HG03066 (cell line): Measurements from ENCODE around the gene GALNT15.

Source experiments
- ATAC-seq: cut with Tn5 transposase; IDR thresholded peaks from one replicate; pipeline ENCODE4 v1.9.1; 2021; ENCODE audit warnings: low read depth; ENCODE audit not compliant: unreplicated experiment

GALNT15 gene

DNA sequence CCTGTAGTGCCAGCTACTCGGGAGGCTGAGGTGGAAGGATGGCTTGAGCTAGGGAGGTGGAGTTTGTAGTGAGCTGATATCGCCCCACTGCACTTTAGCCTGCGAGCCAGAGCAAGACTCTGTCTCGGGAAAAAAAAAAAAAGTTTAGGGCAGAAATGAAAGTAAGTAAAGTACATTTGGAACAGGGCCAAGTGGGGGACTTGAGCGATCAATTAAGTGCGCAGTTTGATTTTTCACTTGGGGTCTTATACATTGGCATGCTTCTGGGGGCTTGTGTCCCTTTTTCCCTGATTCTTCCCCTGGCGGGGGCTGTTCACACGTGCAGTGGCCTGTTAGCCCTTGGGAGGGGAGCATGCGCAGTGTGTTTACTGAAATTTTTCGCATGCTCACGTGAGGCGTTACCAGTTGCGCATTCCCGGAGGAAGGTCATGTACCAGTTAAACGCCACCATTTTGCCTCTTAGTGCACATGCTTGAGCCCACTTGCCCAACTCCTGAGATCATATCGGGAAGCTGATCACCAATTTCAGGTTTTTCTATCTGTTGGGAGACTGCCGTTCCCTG lies 42.0 kb downstream of the GALNT15 start:
- ATAC-seq = no peak

DNA sequence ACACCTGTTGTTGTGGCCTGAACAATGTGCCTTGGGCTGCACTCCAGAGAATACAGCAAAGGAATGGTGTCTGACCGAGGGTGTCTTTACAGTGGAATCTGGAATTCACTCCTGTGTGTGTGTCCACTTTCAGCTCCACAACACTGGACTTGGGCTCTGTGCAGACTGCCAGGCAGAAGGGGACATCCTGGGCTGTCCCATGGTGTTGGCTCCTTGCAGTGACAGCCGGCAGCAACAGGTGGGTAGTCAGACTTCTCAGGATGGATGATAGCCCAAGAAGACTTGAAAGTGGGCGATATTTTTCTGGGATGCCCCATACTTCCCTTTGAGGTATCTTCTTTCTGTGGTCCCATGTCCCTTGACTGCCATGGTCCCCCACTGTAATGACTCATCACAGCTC lies 45.3 kb downstream of the GALNT15 start:
- ATAC-seq = no peak

DNA sequence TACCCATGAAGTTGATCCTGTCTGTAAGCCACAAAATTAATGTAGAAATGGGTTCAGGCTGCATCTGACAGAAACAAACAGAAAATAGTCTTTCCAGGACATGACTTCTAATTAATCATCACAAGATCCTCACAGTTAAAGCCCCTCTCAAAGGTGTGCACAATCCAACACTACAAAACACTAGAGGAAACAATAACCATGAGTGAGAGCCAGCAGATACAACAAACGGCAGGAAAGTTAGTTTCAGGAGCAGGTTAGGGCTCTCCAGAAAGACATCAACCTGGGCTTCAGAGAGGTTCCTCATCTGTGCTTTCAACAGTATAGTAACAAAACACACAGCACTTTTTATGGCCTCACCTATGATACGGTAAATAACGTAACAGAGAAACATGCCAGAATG lies 47.5 kb downstream of the GALNT15 start:
- no peak for ATAC-seq

DNA sequence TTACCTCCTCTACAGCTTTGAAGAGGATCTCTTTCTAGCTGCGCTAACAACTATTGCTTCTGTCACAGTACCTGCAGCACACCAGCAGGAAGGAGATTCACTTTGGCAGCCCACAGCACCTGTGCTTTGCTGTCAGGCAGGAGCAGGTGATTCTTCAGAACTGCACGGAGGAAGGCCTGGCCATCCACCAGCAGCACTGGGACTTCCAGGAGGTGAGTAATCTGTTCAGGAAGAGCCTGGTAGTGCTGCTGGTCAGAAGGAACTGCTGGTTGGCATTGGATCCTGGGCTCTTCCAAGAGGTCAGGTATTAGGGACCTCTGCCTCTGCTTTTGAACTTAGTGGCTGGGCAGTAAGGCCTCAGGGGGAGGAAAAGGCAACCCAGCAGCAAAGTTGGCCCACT lies 48.1 kb downstream of the GALNT15 start:
- no peak for ATAC-seq

DNA sequence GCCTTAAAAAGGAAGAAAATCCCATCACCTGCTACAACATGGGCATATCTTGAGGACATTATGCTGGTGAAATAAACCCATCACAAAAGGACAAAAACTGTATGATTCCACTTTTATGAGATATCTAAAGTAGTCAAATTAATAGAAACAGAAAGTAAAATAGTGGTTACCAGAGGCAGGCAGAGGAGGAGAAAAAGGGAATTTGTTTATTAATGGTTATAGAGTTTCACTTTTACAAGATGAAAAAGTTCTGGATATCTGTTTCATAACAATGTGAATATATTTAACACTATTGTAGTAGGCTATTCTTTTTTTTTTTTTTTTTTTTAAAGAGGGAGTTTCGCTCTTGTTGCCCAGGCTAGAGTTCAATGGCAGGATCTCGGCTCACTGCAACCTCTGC lies 49.8 kb downstream of the GALNT15 start:
- no peak for ATAC-seq

DNA sequence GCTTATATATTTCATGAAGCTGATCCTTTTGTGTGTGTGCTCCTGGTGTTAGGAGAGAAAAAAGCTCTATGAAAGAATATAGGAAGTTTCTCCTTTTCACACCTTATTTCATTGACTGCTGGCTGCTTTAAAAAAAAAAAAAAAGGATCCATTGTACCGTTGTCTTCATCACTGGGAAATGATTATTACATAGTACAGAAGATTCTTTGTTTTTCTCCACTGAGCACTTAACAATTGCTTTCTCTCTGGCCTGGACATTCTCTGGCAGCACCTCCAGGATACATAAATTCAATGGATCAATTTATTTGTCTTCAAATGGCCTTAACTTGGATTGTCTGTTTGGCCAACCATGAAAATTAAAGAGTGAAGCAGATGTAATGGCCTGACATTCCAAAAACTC lies 53.1 kb downstream of the GALNT15 start:
- ATAC-seq = no peak

DNA sequence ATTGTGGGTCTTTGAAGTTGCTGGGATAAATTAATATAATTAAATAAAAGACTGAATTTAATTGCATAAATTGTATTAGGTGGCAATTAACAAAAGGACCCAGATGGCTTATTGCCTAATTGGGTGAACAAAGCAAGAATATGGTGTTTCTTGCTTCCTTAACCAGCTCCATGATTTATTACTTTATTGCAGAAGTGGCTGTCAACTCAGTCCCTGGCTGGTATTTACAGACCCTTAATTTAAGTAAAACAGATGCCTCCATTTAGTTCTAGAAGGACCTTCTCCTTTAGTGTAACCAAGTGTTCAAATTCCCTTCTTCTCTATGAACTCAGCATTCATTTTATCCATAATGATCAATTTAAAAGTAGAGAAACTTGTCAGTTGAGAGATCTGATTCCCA lies 55.2 kb downstream of the GALNT15 start:
- ATAC-seq = no peak

DNA sequence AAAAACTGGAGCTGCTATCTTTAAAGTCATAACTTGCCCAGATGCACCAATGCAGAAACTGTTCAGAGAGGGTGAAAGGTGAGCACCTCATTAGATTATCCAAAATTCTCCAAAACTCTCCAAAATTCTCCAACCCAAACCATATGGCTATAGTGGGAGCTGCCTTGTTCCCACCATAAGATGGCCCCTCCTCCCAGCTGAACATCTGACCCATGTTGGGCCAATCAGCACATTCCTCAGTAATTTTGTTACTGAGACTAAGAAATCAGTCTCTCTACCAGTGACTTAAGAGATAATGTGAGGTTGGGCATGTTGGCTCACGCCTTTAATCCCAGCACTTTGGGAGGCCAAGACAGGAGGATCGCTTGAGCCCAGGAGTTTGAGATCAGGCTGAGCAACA lies 57.5 kb downstream of the GALNT15 start:
- ATAC-seq = no peak

DNA sequence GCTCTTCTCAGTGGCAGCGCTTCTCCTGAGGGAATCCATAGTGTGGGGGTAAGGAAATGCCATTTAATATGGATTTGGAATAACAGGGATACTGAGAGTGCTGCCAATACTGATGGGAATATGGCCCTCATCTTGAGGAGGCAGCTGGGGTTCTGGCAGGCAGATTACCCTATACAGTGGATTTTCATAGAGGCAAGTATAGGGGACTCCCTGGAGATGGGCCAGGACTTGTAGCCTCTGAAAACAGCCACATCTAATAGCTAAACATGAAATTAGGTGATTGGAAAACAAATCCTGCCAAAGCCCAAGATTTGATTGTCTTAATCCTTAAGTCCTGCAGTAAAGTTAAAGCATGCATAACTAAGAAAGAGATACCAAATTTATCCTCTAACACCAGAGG lies 59.3 kb downstream of the GALNT15 start:
- no peak for ATAC-seq

DNA sequence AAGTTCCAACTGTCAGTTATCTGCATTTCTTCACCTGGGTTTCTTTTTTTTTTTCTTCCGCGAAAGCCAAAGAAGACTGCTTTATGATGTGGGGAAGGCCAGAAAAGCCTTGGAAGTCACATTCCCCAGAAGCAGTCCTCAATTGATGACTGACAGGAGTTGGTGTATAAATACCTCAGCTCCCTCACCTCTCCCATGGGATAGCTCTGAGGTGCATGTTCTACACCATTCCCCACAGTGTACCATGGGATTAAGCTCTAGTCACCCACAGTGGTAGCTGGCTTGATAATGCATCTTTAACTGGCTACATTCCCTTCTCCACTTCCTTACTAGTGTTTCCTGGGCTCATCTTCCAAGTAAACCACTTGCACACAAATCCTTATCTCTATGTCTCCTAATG lies 59.8 kb downstream of the GALNT15 start:
- no peak for ATAC-seq

DNA sequence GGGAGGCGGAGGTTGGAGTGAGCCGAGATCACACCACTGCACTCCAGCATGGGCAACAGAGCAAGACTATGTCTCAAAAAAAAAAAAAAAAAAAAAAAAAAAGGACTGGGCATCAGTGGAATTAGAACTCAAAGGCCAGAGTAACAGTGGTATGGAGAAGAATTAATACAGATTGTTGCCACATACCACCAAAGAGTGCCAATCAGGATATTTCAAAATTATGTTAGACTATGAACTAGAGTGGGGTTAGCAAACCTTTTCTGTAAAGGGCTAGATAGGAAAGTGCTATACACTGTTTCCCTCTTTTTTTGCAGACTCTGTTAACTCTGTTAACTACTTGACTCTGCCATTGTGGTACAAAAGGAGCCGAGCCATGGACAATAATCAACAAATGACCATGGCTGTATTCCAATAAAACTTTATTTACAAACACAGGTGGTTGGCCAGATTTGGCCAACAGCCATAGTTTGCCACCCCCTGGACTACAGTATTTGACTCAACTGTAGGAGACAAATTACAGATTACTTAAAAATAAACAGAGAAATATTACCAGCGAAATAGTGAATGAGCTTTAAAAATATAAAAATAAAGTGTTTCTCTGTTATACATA lies 61.7 kb downstream of the GALNT15 start:
- ATAC-seq = no peak

DNA sequence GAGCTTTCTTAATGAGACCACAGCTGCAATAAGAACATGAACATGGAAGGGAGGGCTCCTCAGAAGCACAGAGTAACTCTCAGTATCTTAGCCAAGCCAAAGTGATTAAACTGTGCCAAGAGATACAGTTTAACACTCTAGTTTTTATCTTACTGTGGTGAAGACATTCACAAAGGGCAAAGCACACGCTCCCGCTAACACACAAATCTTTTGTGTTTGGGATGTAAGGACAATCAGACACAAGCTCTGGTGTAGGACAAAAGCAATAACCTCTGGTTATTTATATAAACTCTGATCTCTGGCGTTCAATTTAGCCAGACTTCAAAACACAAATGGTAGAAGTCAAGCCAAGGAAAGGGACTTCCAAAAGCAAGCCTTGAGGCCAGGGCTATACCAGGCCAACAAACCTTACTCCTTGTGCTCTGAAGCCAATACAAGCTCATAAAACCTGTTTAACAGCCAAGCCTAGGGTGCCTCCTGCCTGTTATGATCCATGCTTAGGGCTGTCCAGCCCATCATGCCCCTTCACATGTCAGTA lies 62.4 kb downstream of the GALNT15 start:
- no peak for ATAC-seq

DNA sequence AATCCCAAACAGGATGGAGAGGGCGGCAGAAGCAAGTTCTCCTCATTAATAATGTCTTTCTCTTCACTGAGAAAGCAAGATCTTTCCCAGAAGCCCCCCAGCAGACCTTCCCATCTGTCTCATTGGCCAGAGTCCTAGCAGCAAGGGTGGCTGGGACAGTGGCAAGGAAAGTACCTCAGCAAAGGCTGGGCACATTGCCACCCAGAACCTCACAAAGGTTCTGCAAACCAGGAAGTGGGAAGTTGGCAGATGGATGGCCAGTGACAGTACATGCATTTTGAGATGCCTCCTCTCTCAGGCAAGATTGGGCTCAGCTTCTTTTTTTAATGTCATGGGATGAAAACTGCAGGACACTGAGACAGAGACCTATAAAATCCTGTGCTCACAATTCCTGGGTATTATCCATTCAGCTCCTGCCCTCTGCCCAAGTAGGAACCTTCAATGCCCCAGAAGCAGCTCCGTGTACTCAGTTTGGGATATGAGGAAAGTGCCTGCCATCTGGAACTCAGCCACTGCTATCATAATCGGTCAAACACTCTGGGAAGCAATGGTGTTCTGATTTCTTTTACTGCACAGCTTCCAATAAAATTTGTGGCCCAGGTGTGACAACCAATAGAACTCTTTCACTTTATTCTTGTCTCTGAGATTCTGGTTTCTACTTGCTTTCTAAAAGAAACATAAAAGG lies 64.7 kb downstream of the GALNT15 start:
- no peak for ATAC-seq

DNA sequence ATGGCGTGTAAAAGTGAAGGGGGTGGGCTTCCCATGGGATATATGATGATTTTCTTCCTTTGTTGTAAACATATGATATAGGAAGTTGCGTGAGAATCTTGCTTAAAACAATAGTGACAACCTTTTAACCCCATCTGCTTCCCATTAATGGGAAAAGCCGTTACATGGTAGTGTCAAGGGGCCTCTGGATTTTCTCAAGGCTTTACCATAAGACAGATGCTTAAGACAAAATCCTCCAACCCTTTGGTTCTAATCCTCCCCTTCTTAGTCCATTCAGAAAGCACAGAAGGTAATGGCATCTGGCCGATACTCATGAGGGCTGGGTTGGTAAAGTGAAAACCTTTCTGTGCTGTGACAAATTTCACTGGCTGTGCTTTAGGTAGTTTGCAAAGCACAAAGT lies 65.3 kb downstream of the GALNT15 start:
- ATAC-seq = no peak

DNA sequence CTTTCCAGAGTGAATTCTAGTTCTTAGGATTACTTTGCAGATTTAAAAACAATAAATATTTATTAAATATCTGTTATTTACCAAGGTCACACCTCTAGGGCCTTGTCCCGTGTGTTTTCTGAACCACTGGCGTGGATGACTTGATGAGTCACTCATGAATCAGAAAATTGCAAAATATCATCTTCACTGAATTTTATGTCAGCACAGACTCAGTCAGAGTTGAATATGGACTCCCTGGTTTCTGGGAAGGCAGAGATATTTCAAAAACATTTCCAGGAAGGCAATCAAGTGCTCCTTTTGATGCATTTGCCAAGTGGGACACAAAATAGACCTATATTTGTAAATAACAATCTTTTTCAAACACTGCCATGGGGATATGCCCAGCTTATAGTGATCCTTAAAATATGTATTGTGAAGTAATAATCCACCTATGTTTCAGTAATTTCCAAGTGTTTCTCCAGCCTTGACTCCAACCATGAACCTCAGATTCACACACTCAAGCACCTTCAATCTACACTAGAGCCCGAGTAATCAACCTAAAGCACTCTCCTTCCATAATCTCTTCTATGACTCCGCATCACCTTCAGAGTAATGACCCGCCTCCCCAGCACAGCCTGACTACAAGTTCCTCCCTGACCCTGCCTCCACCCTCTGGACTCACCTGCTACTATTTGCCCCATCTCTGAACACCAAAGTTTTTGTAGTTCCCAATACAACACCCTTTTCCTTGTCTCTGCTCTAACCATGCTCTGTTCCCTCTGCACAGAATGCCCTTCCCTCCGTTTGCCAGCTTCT lies 65.9 kb downstream of the GALNT15 start:
- no peak for ATAC-seq

DNA sequence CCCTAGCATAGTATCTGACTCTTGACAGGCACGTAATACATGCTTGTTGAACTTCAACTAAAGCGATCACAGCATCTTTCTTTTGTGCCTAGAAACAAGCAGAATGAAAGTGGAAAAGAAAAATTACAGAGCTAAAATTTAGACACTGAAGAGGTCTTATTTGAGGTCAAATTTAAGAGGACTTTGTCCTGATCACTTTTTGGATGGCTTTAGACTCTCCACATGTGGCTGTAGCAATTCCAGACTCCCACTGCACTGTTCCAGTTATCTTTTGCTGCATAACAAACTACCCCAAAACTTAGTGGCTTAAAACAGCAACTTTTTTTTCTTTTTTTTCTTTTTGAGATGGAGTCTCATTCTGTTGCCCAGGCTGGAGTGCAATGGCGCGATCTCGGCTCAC lies 66.7 kb downstream of the GALNT15 start:
- no peak for ATAC-seq

DNA sequence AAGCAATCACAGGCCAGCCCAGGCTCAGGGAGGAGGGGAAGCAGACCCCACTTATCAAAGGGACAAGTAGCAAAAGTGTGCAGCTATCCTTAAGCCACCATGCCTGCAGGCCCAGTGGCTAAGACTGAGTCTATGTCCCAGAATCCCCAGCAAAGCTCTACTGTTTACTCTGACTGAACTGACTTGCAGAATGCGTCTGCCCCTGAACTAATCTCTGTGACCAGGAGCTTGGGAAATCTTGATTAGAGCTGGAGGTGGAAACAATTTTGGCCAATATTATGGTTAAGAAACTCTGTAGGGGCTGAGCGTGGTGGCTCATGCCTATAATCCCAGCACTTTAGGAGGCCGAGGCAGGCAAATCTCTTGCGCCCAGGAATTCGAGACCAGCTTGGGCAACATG lies 67.7 kb downstream of the GALNT15 start:
- no peak for ATAC-seq

DNA sequence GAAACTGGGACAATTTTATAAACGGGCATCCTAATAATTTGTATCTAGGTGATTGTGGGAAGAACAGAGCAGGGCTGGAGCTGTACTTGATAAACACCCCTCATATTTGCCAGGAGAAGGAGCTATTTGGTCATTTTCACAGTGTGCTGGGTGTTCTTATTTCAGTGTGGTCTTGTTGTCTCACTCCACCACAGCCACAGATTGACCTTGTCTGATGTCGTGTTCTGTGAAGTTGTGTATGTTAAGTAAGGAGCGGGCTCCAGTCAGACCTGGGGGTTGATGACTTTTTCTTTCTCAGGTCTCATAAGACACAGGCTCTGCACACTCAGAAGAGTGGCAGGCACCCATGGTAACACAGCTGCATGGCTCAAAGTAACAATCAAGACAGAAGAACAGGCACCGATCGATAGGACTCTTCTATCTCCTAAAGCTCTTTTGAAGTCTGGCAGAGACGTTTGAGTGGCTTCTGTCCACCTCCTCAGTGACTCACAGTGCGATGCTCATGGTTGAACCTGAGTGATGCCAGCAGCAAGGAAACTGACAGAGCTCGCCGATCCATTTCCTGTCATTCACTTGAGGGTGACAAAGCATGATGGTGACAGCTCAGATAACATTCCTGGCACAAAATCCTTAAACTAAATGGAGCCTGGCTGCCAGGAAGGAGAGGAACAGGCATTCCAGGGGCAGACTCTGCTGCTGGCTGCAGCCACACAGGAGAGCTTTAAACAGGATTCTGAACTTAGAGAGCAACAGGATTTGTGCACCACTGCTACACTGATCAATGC lies 69.4 kb downstream of the GALNT15 start:
- ATAC-seq = no peak

DNA sequence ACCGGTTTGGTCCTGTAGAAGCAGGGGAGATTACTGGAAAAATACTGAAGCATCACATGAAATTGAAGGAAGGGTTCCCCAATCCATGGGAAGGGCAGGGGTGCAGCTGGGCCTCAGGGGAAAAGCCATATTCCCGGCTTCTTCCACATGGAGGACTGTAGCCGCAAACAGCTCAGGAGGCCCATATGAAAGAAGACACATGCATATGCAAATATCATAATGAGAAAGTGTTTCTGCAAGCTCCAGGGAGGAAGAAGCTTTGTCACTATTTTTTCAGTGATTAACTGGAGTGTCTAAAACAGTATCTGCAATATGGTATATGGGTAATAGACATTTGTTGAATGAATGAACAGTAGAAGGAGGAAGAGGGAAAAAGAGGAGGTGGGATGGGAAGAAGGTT lies 71.1 kb downstream of the GALNT15 start:
- ATAC-seq = no peak

DNA sequence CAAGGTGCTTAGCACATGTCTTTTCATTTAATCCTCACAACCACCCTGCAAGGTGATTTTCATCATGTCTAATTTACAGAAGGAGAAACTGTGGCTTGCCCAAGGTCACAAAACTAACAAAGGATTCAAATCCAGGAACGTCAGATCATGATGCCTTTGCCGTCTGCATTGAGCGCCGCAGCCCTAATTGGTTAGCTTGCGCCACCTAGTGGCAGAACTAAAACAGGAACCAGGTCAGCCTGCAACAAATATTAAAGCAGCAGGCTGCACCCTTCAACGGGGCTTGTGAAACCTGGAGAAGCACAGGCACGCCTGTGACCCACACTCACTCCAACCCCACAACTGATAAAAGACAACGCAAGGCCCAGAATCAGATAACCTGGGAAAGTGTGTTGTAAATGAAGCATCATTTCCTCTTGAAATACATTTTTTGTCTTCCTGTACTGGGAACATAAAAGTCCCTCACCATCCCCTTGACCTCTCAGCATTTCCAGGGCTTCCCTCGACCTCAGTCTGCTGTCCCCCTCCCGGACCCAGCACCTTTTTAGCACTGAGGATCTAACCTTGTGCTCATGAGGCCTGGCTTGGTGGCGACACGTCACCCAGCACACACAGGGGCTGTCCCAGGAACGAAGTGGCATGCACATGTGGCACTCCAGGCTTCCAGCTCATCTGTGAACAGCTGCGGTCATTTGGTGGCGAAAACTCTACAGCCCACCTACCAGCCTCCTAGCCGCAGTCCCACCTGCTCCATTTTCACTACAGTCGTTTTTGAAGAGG lies 73.0 kb downstream of the GALNT15 start:
- ATAC-seq = peak; percentile 77
